Activated effector memory CD4-positive, alpha-beta T cell treated with Interleukin-2 at 50 U/mL for 16 hours (primary cell): Measurements from ENCODE around the gene MOV10L1.
A peak's percentile ranks its signal among the peaks of the same experiment; 100 is the strongest.

ENCODE experiments used
- DNase-seq: peaks from one replicate; pipeline ENCODE4 v3.0.0-alpha.2; 2020

MOV10L1 gene

DNA sequence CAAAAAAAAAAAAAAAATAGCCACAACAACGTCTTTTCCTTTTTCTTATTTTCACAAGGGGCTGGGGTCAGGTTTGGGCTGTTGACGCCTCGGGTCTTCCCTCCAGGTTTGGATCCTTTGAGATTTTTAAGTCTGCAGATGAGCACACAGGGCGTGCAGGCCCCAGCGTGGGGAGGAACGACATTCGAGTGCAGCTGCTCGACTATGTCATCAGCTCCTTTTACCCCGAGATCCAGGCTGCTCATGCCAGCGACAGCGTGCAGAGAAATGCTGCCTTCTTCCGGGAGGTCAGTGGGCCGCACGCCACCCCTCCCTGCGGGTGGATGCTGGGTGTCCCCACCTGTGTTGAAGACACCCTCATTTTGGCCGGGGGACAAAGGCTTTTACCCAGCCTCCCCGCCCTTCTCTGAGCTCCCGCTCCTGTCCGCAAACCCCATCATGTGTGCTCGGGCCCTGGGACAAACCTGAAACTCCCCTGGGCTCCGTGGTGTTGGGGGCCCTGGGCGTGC lies 118.7 kb downstream of the MOV10L1 start:
- no peak for DNase-seq

DNA sequence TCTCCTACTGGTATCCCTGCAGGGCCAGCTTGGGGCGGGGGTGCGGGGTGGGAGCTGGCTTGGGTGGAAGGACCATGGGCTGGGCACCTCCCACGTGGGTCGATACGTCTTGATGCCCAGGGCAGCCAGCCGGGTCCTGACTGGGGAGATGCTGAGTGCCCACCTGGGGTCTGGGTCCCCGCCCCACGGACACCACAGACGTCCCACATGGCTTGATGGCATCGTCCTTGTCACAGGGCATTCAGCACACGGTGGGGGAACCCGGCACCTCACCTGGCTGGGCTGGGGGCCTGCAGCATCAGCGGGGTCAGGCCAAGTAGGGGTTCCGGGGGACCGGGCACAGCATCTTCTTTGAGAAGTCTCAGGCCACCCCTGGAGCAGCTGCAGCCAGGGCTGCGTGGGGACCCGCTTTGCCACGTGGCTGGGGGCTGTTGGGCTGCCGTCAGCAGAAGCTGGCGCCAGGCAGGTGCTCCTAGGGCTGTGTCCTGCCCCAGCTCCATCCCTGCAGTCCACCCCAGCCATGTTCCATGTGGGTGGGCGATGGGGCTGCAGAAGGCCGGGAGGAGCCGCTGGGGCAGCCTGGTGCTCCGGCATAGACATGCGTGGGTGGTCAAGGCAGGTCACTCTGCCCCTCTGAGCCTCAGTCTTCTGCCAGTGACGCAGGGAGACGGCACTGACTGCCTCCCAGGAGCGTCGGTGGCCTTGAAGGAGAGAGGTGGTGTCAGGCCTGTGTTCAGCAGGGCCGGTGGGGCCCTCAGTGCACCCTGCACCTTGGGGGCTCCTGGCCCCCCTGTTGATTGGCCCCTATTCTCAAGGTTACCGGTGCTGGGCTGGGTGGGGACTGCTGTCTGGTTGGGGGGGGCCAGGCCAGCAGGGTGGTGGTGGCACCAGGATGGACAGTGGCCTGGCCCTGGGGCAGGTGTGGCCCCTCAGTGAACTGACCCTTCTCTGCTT lies 119.4 kb downstream of the MOV10L1 start:
- DNase-seq = no peak

- peak; percentile 47 for DNase-seq
Measured at GRCh38 chr22:50209893-50210292, 120.1 kb downstream of the MOV10L1 start.

- no peak for DNase-seq
Measured at GRCh38 chr22:50210378-50211139, 120.8 kb downstream of the MOV10L1 start.

GRCh38 chr22:50211147-50211546 lies 121.3 kb downstream of the MOV10L1 start:
- DNase-seq = no peak
